ENCODE results near the gene DIS3L2.
A peak's percentile ranks its signal among the peaks of the same experiment; 100 is the strongest.
"Not testable (repeated sequence)": the region's sequence is repeated elsewhere in the genome, so short reads cannot be mapped to it uniquely, and the experiment has no call there.

Gene DIS3L2

DNA sequence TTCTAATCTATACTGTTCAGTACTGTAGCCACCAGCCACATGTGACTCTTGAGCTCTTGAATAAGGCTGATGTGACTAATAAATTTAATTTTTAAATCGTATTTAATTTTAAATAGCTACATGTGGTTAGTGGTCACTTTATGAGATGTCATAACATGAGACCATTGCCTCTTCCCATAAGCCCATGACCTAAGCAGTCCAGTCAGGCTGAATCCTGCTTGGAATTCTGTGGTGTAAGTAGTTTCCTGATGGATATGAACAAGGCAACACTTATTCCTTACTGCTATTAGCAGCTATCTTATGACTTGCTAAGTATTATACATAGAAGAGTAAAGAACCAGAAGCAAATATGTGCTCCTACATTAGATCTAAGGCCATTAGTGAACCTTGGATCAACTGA is 150.0 kb downstream of the DIS3L2 start:
- TF ChIP-seq POLR2A (IDR thresholded peaks at IDR 0.05; ENCODE audit: low read depth, low read length) (no peak), POLR2AphosphoS5 (IDR thresholded peaks at IDR 0.05; ENCODE audit: low read depth, low read length) (no peak), TAF1 (IDR thresholded peaks at IDR 0.05; ENCODE audit: borderline replicate concordance, low read depth, low read length) (no peak)
- FAIRE-seq (no peak), DNase-seq (ENCODE audit: insufficient read length) (no peak)

DNA sequence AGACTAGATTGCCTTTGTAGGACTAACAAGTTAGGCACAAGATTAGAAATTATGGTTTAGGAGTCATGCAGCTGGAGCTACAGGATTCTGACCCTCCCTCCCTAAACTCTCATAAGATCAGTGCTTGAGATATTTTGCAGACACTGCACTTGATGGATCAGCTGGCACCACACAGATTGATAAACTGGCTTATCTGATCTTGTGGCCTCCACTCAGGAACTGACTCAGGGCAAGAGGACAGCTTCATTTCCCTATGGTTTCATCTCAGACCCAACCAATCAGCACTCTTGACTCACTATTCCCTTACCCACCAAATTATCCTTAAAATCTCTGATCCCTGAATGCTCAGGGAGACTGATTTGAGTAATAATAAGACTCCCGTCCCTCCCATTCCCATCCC is 152.3 kb downstream of the DIS3L2 start:
- FAIRE-seq (no peak), DNase-seq (ENCODE audit: insufficient read length) (no peak)
- TF ChIP-seq POLR2A (IDR thresholded peaks at IDR 0.05; ENCODE audit: low read depth, low read length), result no peak
- no peak for TF ChIP-seq TAF1 (IDR thresholded peaks at IDR 0.05; ENCODE audit: borderline replicate concordance, low read depth, low read length)
- TF ChIP-seq POLR2AphosphoS5 (IDR thresholded peaks at IDR 0.05; ENCODE audit: low read depth, low read length), result no peak

DNA sequence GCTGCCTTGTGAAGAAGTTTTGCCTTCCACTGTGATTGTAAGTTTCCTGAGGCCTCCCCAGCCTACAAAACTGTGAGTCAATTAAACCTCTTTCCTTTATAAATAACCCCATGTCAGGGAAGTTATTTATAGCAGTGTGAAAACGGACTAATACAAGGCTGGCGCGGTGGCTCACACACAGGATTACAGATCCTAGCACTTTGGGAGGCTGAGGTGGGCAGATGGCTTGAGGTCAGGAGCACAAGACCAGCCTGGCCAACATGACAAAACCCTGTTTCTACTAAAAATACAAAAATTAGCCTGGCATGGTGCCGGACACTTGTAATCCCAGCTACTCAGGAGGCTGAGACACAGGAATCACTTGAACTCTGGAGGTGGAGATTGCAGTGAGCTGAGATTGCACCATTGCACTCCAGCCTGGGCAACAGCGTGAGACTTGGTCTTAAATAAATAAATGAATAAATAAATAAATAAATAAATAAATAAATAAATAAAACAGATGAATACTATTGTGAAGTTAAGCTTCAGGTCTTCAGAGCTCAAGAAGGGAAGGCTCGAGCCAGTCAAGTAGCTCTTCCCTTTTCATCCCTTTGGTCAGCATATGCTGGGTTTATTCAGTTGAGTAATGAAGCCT is 154.3 kb downstream of the DIS3L2 start:
- not testable (repeated sequence) for DNase-seq (ENCODE audit: insufficient read length); FAIRE-seq

DNA sequence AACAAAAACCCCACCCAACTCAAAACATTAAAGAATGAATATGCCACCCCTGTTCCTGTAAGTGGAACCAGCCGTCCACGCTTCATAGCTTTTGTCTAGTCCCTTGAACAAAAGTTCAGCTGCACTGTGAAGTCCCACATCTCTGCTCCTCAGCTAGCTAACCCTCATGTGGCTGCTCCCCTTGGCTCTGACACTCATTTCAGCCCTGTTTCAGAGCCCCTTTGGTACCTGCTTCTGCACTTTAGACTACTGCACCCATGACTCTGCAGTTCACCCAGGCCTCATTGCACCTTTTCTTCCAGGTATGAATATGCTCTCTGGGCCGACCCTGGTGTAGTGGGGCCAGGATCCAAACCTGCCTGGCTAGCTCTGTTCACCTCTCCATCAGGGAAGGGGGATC is 155.3 kb downstream of the DIS3L2 start:
- FAIRE-seq (no peak), DNase-seq (ENCODE audit: insufficient read length) (no peak)
- TF ChIP-seq POLR2A (IDR thresholded peaks at IDR 0.05; ENCODE audit: low read depth, low read length) (no peak), TAF1 (IDR thresholded peaks at IDR 0.05; ENCODE audit: borderline replicate concordance, low read depth, low read length) (no peak)

DNA sequence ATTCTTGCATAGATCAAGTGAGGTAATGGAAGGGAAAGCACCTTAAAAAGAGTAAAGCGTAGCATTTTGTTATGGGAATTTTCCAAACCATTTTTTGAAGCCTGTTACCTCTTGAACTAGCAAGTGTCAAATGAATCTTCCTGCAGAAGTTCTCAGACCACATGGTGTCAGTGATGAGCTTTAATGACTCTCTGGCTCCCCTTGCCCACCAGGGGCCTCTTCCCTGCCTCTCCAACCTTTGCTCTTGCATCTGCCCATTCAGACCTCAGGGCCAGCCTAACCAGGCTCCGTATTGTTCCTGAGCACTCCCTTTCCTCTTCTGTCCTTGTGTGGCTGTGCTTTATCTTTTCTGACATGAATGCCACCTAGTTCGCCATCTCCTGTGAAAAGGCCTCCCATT is 155.9 kb downstream of the DIS3L2 start:
- no peak for FAIRE-seq
- TF ChIP-seq POLR2A (IDR thresholded peaks at IDR 0.05; ENCODE audit: low read depth, low read length), result no peak
- DNase-seq (ENCODE audit: insufficient read length), result no peak

DNA sequence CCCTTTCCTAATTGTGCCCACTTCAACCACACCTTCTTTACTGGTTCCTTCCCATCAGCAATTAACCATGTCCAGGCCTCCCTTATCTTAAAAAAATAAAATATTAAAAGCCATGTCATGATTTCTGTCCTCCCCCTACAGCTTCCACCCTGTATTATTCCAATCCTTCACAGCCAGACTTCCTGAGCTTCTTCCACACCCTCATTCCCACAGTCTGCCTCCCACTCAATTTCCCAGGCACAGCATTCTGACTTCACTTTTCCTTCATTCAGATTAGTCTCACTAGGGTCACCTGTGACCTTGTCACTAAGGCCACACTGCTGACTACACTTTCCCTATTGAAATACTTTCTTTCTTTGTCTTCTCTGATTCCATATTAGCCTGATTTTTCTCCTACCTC is 159.4 kb downstream of the DIS3L2 start:
- DNase-seq (ENCODE audit: insufficient read length) (no peak), FAIRE-seq (no peak)
- TF ChIP-seq POLR2AphosphoS5 (IDR thresholded peaks at IDR 0.05; ENCODE audit: low read depth, low read length) (no peak), POLR2A (IDR thresholded peaks at IDR 0.05; ENCODE audit: low read depth, low read length) (no peak), TAF1 (IDR thresholded peaks at IDR 0.05; ENCODE audit: borderline replicate concordance, low read depth, low read length) (no peak)

DNA sequence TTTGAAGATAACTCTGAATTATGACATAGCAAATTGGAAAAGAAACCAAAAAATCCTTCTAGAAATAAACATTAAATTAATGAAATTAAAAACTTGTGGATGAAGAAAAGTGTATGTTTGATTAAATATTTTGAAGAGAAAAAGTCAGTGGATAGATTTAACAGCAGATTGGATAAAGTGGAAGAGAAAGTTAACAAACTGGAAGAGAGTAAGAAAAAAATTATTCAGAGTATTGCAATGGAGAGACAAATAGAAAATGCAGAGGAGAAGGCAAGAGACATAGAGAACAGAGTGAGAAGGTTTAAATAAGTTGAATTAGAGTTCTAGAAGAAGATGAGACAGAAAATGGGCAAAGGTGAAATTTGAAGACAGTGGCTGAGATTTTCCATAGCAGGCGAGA is 162.8 kb downstream of the DIS3L2 start:
- no peak for FAIRE-seq
- TF ChIP-seq POLR2A (IDR thresholded peaks at IDR 0.05; ENCODE audit: low read depth, low read length) (no peak), TAF1 (IDR thresholded peaks at IDR 0.05; ENCODE audit: borderline replicate concordance, low read depth, low read length) (no peak), POLR2AphosphoS5 (IDR thresholded peaks at IDR 0.05; ENCODE audit: low read depth, low read length) (no peak)
- DNase-seq (ENCODE audit: insufficient read length), result no peak

DNA sequence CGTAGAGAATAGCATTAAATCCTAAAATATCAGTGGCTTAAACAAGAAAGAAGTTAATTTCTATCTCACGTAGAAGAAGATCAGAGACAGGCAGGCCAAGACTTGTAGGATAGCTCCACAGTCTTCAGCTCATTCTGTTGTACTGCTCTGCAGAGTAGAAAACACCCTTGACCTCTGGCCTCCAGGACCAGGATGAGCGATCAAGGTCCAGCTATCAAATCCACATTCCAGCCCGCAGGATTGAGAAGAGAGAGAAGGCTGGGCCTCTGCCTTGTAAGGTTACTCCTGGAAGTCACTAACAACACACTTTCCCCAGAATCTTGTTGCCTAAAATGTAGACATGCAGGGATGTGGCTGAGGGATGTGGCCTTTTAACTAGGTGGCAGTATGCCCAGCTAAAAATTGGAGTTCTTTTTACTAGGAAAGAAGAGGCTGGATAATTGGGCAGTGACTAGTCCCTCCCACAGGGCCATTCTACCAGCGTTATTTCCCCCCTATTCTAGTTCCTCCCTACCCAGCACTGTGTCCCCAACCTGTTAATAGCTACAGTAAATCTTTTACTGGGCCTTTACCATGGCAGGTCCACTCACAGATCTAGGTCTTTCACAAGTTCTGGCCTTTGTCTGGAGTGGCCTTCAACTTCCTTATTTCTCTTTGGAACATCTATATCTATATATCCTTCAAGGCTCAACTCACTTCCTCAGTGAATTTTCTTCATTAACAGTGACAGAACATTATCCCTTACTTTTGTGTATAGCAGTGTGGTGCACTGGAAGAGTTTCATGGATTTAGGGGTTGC is 165.0 kb downstream of the DIS3L2 start:
- FAIRE-seq, result no peak
- no peak for TF ChIP-seq TAF1 (IDR thresholded peaks at IDR 0.05; ENCODE audit: borderline replicate concordance, low read depth, low read length)
- TF ChIP-seq POLR2A (IDR thresholded peaks at IDR 0.05; ENCODE audit: low read depth, low read length), result no peak
- no peak for TF ChIP-seq POLR2AphosphoS5 (IDR thresholded peaks at IDR 0.05; ENCODE audit: low read depth, low read length)
- no peak for DNase-seq (ENCODE audit: insufficient read length)

DNA sequence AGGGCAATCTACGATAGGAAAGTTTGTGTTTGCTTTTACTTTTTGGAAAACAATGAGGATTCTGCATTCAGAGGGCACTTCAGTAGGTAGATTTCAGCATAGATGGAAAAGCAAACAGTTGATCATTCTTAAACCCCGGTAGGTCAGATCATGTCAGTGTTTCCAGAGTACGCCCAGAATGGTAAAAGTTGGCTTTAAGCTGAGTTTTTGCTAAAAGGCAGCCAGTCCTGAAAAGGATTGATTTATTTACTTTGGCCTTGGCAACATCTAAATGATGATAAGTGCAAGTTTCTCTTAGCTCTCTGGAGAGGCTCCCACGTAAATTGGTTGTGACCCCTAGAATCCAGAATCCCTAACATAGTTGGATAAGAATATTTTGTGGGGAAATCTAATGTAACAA is 168.0 kb downstream of the DIS3L2 start:
- TF ChIP-seq POLR2A (IDR thresholded peaks at IDR 0.05; ENCODE audit: low read depth, low read length) (no peak), TAF1 (IDR thresholded peaks at IDR 0.05; ENCODE audit: borderline replicate concordance, low read depth, low read length) (no peak), POLR2AphosphoS5 (IDR thresholded peaks at IDR 0.05; ENCODE audit: low read depth, low read length) (no peak)
- no peak for FAIRE-seq

DNA sequence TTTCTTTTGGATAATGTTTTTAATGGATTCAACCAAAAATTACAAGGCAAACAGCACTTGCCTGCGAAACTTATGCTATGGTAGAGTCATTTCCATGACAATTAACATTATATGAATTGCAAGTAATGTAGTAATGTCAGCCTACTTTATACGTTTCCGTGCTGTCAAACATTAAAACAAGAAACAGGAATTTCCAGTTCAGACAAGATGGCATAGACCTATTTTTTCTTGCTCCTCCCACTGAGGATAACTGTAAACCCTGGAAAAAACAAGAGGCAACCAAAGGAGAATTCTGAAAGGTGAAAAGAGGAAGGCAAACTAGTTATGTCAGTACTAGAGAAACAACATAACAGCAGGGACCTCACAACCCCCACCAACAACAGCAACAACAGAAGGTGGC is 170.7 kb downstream of the DIS3L2 start:
- TF ChIP-seq POLR2AphosphoS5 (IDR thresholded peaks at IDR 0.05; ENCODE audit: low read depth, low read length) (no peak), POLR2A (IDR thresholded peaks at IDR 0.05; ENCODE audit: low read depth, low read length) (no peak), TAF1 (IDR thresholded peaks at IDR 0.05; ENCODE audit: borderline replicate concordance, low read depth, low read length) (no peak)
- FAIRE-seq (peak; percentile 50), DNase-seq (ENCODE audit: insufficient read length) (no peak)

More for the DNA sequence above, 168.0 kb downstream of the DIS3L2 start:
- no peak for DNase-seq (ENCODE audit: insufficient read length)

DNA sequence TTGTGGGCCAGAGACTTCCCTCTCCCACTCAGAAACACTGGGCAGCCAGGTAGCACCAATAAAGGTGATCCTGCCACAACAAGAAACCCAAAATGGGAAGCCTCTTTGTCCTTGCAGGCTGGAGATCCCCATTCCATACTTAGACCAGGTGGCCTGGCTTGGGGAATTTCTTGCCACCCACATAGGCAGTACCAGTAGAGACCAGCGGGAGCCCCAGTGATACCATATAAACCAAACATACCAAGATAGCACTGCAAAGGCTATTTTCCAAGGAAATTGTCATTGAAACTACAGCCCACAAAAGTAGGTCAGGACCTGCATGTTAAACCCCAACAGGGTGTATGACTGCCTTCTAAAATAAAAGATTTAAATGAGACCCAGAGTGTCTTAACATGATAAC is 171.6 kb downstream of the DIS3L2 start:
- DNase-seq (ENCODE audit: insufficient read length), result no peak
- TF ChIP-seq TAF1 (IDR thresholded peaks at IDR 0.05; ENCODE audit: borderline replicate concordance, low read depth, low read length) (no peak), POLR2A (IDR thresholded peaks at IDR 0.05; ENCODE audit: low read depth, low read length) (no peak), POLR2AphosphoS5 (IDR thresholded peaks at IDR 0.05; ENCODE audit: low read depth, low read length) (no peak)
- FAIRE-seq, result peak; percentile 36

DNA sequence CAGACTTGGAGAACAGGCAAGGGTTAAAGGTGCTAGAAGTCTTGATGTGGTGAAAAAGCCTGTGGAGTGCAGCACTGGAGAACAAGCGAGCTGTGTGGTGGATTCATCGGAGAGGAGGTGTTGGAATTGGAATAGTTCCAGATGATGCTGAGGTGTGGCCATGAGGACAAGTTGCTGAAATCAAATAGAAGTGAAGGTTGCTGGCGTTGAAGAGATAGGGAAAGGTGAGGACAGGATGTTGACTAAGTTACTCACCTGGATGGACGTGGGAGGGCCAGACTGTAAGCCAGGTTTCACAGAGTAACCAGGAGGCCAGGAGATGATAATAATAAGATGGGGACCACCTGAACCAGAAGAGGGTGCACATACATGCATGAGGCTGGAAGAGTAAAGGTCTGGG is 173.4 kb downstream of the DIS3L2 start:
- TF ChIP-seq POLR2A (IDR thresholded peaks at IDR 0.05; ENCODE audit: low read depth, low read length) (no peak), TAF1 (IDR thresholded peaks at IDR 0.05; ENCODE audit: borderline replicate concordance, low read depth, low read length) (no peak), POLR2AphosphoS5 (IDR thresholded peaks at IDR 0.05; ENCODE audit: low read depth, low read length) (no peak)
- DNase-seq (ENCODE audit: insufficient read length), result no peak
- no peak for FAIRE-seq

Measured in GM12892 (cell line).